CD4-positive, alpha-beta T cell treated with Interleukin-4 for 1 hour (primary cell): Measurements from ENCODE around the gene SMYD3.
A peak's percentile ranks its signal among the peaks of the same experiment; 100 is the strongest.

ENCODE experiments used
- DNase-seq, 2 donors: peaks; one replicate each; pipeline ENCODE4 v3.0.0-alpha.2; 2020 to 2022

The SMYD3 gene

DNA sequence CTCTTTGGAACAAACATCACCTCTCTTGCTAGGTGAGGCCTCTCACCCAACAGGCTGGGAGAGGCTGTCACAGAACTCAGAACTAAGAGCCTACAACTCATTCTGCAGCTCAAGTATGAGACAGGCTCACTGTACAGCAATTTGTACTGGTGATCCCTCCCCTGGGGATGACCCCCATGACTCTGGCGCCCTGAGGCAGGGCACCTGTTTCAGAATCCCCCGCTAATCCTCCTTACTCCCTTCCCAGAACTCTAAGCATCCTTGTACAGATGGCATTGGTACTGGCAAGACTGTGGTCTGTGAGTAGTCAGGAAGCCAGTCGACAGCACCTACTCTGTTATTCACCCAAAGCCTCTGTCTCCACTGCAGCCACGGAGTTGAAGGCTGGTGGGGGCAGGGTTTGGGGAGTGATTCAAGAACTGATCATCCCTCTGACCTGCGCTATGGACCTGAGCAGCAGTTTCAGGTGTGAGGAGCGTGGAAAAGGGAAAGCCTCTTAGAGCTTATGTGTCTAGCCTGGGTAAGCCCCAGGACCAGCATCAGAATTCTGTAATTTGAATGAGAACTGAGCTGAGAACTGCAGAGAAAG lies 696.8 kb downstream of the SMYD3 start:
- no peak for DNase-seq

DNA sequence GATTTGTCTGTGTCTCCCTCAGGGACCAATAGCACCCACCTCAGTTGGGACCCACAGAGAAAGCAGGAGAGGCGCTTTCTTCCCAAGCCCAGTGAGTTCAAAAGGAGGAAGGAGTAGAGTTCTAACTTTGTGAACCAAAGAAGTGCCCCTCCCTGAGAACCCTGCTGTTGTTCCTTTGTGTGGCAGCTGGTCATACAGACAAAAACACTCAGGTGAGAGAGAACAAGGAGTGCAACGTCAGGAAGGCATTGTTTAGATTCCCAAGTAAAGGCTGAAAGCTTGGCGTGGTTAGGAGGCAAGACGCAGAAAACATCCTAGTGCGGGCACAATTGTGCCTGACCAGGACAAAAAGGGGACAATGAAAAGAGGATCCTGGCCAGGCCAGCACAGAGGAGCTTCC lies 697.7 kb downstream of the SMYD3 start:
- DNase-seq: no peak

DNA sequence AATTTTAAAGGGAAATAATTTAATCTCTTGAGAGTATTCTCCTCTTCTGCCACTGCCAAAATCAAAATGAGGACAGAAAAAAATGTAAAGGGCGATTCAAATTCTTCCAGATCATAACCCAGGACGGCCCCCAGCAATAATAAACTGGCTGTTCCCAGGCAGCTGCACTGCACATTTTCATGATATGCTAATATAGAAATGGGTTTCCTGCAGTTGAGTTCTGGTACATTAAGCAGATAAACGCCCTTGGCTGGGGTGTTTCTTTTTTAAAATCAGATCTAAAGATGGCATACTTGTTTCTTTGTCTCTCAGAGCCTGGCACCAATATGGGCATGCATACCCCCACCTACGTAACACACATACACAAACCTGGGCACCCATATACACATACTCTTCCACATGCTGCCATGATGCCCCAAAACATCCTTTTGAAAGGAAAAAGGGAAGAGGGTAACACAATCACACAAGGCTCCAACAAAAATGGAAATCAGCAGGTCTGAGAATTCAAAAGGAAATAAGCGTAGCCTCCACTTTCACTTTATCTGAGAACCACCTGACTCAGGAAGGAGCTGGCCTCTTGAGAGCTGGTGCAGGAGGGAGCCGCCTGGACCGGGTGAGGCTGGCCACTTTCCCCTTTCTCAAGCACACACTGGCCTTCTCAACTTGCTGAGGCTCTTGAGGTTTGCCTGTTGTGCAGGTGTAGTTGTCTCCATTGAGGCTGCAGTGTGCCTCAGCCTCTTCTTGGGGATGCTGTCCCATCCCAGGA lies 698.9 kb downstream of the SMYD3 start:
- no peak for DNase-seq

DNA sequence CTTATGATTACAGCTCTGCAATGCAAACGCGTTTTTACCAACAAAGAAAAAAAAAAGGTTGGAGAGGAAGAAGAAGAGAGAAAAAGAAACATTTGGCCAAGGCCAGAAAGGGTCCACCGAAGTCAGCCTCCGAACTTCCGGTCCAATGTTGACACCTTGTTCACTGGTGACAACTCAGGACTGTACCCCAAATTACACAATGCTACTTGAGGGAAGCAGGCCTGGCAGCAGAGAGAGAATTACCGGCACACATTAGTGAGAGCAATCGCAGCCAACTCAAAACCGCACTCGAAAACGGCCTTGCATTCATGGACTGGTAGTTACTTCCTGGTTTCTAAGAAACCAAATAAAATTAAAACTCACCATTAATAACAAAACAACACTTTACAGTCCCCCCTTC lies 699.8 kb downstream of the SMYD3 start:
- DNase-seq: peak in 1 of 2 donors; percentile 5

- DNase-seq: no peak
Observed at GRCh38 chr1:245805532-245805931, 701.5 kb downstream of the SMYD3 start.

- DNase-seq: no peak
Observed at GRCh38 chr1:245804696-245805095, 702.4 kb downstream of the SMYD3 start.

DNA sequence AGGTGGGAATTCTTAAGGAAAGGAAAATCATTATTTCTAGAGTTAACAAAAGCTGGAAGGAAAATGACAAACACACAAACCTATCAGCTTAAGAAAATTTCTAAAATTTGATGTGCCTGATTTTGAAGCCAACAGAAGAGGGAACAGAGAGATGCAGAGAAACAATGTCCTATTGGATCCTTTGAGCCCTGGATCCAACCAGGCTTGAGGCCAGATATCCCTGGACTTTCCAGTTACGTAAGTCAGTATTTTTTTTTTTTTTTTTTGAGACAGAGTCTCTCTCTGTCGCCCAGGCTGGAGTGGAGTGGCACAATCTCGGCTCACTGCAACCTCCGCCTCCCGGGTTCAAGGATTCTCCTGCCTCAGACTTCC lies 703.4 kb downstream of the SMYD3 start:
- no peak for DNase-seq

- no peak for DNase-seq
Observed at GRCh38 chr1:245802941-245803665, 704.0 kb downstream of the SMYD3 start.

DNA sequence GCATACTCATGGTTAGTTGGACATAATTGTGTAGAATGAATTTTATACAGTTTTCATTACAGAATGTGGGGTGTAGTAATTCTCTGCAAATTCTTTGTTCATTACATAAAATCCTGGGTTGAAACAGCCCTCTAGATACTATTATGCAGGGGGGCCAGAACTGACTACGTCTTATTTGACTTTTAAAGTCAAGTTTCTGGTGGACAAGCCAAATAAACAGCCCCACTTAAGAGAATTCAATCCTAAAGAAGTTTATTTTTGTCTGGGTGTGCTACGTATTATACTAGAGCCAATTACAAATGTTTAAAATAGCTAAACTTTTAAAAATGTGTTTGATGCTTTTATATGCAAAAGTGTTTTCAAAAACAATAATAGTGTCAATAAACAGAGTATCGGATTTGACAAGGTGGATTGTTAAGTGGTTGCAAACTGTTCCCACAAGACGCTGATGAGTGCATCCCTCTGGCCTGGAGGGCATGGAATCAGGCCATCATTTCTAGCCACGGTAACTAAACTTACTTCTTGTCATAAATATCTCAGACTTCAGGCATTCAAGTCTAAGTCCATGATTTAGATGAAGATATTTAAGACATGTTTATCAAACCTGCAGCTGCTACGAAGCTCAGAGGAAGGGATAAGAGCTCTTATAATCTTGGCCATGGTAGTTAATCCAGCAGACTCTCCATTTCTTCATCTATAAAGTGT lies 706.0 kb downstream of the SMYD3 start:
- DNase-seq: no peak

DNA sequence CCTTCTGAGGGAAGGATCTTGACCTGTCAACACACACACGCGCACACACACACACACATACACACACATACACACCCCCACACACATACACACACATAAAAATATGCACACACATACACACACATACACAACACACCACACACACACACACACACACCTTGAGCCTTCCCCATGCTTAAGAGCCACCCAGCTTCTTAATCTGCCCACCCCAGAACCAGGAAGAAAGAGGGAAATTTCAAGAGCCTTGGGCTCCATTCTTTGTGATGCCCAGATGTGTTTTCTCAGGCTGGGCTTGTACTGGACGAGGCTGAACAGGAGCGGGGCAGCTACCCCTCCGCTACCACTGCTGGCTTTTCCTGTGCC lies 708.7 kb downstream of the SMYD3 start:
- DNase-seq: no peak

DNA sequence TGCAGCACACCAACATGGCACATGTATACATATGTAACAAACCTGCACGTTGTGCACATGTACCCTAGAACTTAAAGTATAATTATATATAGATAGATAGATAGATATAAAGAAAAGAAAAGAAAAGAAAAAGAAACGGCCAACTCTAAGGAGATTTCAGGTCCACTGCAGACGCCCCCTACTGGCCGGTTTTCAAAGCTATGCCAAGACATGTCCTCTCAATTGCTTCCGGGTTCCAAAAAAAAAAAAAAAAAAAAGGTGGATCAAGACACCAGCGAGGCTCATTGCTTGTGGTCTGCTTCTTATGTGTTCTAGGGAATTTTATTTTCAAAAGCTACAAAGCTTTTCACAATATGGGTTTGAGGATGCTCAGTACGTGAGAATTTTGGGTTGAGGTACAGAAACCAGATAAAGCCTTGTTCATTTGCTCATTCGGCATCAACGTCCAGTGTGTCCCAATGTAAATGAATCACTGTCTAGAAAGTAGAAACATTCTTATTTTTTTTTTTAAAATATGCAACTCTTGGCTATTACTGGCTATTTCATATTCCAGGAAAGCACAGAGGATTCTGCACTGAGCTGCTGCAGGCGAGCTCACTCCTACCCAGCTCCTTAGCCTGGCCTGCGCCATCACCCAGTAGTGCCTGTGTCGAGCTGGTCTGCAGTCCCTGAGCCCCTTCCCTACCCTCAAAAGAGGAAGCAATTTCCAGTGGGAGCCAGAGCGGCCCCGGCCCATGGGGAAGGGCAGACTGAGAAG lies 709.3 kb downstream of the SMYD3 start:
- no peak for DNase-seq

DNA sequence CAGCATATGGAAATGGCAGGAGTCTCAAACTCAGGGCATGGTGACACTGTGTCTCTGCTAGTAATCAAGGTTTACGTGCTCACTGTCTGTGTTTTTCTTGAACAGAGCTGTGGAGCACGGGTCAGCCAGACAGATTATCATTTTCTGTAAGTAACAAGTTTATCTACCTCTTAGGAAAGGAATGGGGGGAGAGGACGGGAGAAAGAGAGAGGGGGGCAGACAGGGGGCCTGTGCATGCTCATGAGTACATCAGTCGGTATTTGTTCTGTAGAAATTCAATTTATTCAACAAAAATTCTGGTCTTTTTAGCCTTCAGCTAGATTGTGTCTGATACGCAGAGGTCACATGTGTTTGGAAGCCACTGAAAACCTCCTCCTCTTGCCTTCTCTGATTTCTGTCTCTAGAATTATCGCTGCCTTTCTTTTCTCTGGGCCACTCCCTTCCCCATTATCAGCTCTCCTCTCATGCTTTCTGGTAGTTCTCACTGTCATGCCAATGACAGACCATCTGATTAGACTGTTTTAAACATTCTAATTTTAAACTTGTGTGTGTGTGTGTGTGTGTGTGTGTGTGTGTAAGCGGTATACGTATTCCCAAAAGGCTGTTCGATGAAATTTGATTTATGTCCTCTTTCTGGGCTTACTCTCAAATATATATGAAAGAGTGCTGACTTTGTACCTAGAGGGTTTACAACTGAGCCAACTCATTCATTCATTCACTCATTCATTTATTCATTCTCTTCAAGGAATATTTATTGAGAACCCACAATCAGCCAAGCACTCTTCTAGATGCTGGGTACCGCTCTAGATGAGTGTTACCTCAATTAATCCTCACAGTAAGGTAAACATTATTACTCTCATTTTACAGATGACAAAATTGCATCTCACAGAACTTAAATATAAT lies 715.4 kb downstream of the SMYD3 start:
- DNase-seq: no peak

DNA sequence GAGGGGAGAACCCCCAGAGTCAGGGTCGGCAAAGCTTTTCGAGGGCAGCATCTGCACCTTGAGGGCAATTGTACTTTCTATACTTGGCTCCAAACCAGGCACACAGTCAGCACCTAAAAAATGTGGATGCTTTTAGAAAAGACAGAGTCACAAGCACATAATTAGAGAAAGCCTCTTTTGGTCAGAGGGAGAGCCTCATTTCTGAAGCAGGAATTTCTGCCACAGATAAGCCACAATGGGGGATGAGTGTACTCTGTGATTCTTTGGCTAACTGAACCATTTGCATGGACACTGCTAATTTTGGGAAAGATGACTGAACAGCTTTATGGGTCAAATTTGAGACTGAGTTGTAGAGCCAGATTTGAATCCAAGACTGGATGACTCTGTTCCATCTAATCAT lies 716.6 kb downstream of the SMYD3 start:
- no peak for DNase-seq

DNA sequence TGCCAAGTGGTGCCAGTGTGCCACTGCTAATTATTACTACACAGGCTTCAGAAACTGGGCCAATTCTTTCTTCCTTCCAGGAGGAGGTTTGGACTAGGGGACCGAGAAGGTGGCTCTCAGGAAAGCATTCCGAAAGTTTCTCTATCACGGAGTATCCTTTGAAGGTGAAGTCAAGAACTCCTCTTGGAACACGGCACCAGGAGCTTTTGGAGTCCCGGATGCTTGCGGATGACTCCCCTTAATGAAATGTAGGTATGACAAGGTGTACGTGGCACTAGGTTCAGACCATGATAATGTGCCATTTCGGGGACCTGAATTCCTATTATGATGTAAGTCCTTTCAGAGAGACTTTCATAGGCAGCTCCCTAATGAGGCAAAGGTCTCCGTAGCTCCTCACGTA lies 718.2 kb downstream of the SMYD3 start:
- no peak for DNase-seq

GRCh38 chr1:245788269-245788668 lies 718.8 kb downstream of the SMYD3 start:
- DNase-seq: no peak

GRCh38 chr1:245786948-245787347 lies 720.1 kb downstream of the SMYD3 start:
- no peak for DNase-seq

- no peak for DNase-seq
Observed at GRCh38 chr1:245779797-245780755, 727.0 kb downstream of the SMYD3 start.

- DNase-seq: no peak
Observed at GRCh38 chr1:245777752-245778151, 729.3 kb downstream of the SMYD3 start.

GRCh38 chr1:245776694-245777332 lies 730.3 kb downstream of the SMYD3 start:
- no peak for DNase-seq

GRCh38 chr1:245776139-245776538 lies 730.9 kb downstream of the SMYD3 start:
- DNase-seq: no peak
